Measurements from ENCODE around the gene CHST11. TPM values are rescaled to one million over a fixed set of nuclear protein-coding genes. Genes with fewer than 3 reads are reported as not detected.
A peak's percentile ranks its signal among the peaks of the same experiment; 100 is the strongest.

The CHST11 gene
- total and polyA plus RNA-seq, 9 of the 15 experiments (the other 6 are each of a cell fraction or from before 2014, with no cell fraction given) = 2.3 to 38.7 (median 15.0) TPM

DNA sequence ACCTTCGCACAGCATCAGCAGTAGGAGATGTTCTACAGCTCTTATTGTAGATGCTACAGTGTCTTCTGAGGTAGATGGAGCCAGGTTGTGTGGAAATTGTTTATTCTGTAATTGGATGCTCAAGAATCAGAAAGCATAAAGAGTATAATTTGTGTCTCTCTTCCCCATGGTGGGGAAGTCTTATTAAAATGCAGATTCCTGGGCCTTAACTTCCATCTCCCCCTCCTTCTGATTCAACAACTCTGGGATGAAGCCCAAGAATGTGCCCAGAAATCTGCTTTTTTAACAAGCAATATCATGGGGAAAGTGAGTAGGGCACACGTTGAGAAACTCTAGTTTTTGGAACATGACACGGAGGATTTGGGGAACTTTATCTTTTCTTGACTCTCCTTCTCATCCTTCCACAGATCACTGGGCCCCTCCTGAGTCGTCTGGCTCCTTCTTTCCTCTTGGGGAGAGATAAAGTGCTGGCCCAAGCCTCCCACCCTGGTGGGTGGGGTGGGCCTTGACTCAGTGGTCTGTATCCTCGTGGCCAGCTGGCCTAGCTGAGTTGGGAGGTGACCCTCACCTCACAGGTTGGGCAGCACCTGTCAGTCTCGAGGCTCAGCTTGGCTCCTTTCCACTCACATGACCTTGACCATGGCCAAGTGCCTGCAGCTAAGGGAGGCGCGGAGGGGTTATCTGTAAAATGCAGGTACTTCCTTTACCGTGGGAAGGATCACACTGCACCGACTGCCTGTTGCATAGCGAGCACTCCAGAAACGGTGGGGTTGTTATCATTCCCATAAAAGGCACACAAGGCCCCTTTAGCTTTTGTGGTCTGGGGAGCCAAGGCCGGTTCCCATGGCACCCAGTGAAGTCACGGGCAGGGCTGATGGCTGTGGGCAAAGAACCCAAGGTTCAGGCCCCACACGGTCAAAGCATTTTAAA is 141.9 kb downstream of the CHST11 start (continued):
- TF ChIP-seq, protein P1, sequence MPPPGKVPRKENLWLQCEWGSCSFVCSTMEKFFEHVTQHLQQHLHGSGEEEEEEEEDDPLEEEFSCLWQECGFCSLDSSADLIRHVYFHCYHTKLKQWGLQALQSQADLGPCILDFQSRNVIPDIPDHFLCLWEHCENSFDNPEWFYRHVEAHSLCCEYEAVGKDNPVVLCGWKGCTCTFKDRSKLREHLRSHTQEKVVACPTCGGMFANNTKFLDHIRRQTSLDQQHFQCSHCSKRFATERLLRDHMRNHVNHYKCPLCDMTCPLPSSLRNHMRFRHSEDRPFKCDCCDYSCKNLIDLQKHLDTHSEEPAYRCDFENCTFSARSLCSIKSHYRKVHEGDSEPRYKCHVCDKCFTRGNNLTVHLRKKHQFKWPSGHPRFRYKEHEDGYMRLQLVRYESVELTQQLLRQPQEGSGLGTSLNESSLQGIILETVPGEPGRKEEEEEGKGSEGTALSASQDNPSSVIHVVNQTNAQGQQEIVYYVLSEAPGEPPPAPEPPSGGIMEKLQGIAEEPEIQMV (tag; conservative IDR thresholded peaks at IDR 0.05; ENCODE audit: low read depth) = peak; percentile 55; the same call in 1 of the 2 replicates
- TF ChIP-seq, protein P2, sequence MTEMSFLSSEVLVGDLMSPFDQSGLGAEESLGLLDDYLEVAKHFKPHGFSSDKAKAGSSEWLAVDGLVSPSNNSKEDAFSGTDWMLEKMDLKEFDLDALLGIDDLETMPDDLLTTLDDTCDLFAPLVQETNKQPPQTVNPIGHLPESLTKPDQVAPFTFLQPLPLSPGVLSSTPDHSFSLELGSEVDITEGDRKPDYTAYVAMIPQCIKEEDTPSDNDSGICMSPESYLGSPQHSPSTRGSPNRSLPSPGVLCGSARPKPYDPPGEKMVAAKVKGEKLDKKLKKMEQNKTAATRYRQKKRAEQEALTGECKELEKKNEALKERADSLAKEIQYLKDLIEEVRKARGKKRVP (CRISPR knock-in tag; IDR thresholded peaks at IDR 0.05) = peak; percentile 40; the same call in 1 of the 2 replicates
- no peak for TF ChIP-seq HMG20A (CRISPR knock-in tag; conservative IDR thresholded peaks at IDR 0.05)
- peak; percentile 75 for TF ChIP-seq HDAC3 (IDR thresholded peaks at IDR 0.05; ENCODE audit: borderline replicate concordance, partially characterized antibody)
- TF ChIP-seq NR4A1 (CRISPR knock-in tag; IDR thresholded peaks at IDR 0.05) = peak; percentile 44; the same call in 1 of the 2 replicates
- peak; percentile 46; the same call in 1 of the 2 replicates for TF ChIP-seq NR4A1 (tag; IDR thresholded peaks at IDR 0.05)
- TF ChIP-seq, protein P3, sequence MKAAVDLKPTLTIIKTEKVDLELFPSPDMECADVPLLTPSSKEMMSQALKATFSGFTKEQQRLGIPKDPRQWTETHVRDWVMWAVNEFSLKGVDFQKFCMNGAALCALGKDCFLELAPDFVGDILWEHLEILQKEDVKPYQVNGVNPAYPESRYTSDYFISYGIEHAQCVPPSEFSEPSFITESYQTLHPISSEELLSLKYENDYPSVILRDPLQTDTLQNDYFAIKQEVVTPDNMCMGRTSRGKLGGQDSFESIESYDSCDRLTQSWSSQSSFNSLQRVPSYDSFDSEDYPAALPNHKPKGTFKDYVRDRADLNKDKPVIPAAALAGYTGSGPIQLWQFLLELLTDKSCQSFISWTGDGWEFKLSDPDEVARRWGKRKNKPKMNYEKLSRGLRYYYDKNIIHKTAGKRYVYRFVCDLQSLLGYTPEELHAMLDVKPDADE (conservative IDR thresholded peaks at IDR 0.05; ENCODE audit: control insufficient read depth, low read depth, low read length) = 0 out of 2 replicates have a peak, but pooled peaks have one; percentile 24
- TF ChIP-seq NFIC (IDR thresholded peaks at IDR 0.05) = peak; percentile 94
- TF ChIP-seq HDAC1 (IDR thresholded peaks at IDR 0.05) = peak in 1 of 2 experiments; percentile 90; a peak in 2 of 4 replicates
- TF ChIP-seq, protein P4, sequence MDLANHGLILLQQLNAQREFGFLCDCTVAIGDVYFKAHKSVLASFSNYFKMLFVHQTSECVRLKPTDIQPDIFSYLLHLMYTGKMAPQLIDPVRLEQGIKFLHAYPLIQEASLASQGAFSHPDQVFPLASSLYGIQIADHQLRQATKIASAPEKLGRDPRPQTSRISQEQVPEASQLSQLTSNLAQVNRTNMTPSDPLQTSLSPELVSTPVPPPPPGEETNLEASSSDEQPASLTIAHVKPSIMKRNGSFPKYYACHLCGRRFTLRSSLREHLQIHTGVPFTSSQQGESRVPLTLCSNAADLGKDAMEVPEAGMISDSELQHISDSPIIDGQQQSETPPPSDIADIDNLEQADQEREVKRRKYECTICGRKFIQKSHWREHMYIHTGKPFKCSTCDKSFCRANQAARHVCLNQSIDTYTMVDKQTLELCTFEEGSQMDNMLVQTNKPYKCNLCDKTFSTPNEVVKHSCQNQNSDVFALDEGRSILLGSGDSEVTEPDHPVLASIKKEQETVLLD (IDR thresholded peaks at IDR 0.05) = peak; percentile 87
- 0 out of 2 replicates have a peak, but pooled peaks have one; percentile 42 for TF ChIP-seq FOXJ2 (tag; IDR thresholded peaks at IDR 0.05)
- 0 out of 2 replicates have a peak, but pooled peaks have one; percentile 32 for TF ChIP-seq MBD2 (IDR thresholded peaks at IDR 0.05; ENCODE audit: borderline replicate concordance, low read depth)
- TF ChIP-seq ZFX (CRISPR knock-in tag; IDR thresholded peaks at IDR 0.05) = peak; percentile 39; the same call in 1 of the 2 replicates
- TF ChIP-seq CTBP1 (IDR thresholded peaks at IDR 0.05; ENCODE audit: borderline replicate concordance) = peak; percentile 99
- peak; percentile 97 for TF ChIP-seq CBFA2T3 (IDR thresholded peaks at IDR 0.05)
- no peak for TF ChIP-seq ZNF507 (tag; conservative IDR thresholded peaks at IDR 0.05)
- peak; percentile 78; the same call in 1 of the 2 replicates for TF ChIP-seq NCOA1 (IDR thresholded peaks at IDR 0.05; ENCODE audit: low read depth)
- peak; percentile 62 for TF ChIP-seq NR2C1 (IDR thresholded peaks at IDR 0.05)
- TF ChIP-seq NR2C1 (tag; IDR thresholded peaks at IDR 0.05) = peak; percentile 78
- peak; percentile 78; the same call in 1 of the 2 replicates for TF ChIP-seq RFX5 (IDR thresholded peaks at IDR 0.05; ENCODE audit: low read depth, low read length)
- peak in 1 of 2 experiments; percentile 79; a peak in 3 of 4 replicates for TF ChIP-seq TRIM24 (IDR thresholded peaks at IDR 0.05)
- TF ChIP-seq USF2 (CRISPR knock-in tag; IDR thresholded peaks at IDR 0.05) = peak; percentile 64; the same call in 1 of the 2 replicates
- peak; percentile 62 for TF ChIP-seq EP400 (IDR thresholded peaks at IDR 0.05)
